Measurements from ENCODE around the gene PHLPP2.

DNA sequence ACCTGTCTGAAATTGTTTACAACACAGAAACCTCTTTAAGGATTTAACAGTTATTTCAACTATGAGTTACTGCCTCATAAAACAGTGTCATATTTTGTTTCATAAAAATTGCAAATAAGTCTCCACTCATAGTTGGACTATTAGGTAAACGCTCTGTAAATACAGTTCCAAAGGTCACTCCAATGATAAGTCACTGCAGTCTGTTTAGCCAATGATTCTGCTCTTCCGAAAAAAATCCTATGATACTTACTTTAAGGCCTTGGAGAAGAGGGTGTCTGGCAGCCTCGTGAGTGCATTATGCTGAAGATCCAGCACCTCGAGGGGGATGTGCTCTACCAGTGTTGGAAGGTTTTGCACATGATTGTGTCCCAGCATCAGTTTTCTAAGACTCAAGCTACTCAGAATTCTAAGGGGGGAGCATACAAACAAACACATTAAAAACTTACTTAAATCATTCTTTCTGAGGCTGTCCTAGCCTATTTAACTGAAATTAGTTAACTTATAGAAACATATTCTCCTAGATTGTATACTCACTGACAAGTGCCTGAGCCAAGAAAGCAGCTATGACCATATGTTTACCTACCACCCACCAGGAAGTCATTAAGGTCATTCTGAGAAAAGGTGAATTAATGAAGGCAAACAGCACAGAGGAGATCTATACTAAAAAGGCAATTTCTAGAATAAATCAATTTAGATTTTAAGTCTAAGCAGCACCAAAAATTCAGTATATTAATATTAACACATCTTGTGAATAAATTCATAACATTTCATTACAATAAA, 57.4 kb downstream of the PHLPP2 start:
- TF ChIP-seq, protein P1, sequence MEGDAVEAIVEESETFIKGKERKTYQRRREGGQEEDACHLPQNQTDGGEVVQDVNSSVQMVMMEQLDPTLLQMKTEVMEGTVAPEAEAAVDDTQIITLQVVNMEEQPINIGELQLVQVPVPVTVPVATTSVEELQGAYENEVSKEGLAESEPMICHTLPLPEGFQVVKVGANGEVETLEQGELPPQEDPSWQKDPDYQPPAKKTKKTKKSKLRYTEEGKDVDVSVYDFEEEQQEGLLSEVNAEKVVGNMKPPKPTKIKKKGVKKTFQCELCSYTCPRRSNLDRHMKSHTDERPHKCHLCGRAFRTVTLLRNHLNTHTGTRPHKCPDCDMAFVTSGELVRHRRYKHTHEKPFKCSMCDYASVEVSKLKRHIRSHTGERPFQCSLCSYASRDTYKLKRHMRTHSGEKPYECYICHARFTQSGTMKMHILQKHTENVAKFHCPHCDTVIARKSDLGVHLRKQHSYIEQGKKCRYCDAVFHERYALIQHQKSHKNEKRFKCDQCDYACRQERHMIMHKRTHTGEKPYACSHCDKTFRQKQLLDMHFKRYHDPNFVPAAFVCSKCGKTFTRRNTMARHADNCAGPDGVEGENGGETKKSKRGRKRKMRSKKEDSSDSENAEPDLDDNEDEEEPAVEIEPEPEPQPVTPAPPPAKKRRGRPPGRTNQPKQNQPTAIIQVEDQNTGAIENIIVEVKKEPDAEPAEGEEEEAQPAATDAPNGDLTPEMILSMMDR (IDR thresholded peaks at IDR 0.05; ENCODE audit: low read depth, low read length): no peak
- TF ChIP-seq POLR2A (IDR thresholded peaks at IDR 0.05; ENCODE audit: extremely low read depth, insufficient read length) (no peak), MYC (IDR thresholded peaks at IDR 0.05; ENCODE audit: low read depth, low read length) (no peak)
- TF ChIP-seq, protein P2, sequence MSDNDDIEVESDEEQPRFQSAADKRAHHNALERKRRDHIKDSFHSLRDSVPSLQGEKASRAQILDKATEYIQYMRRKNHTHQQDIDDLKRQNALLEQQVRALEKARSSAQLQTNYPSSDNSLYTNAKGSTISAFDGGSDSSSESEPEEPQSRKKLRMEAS (IDR thresholded peaks at IDR 0.05; ENCODE audit: low read depth, low read length): no peak
